HCT116 (cell line): ENCODE measurements around the gene MUC4. TPM values are rescaled to one million over a fixed set of nuclear protein-coding genes. Genes with fewer than 3 reads are reported as not detected.

Experiments used
- ATAC-seq: fragments of 200-7000 bp; cut with Tn5 transposase; 2 replicates; pipeline ENCODE4 v1.9.1; 2020; ENCODE audit warnings: mild to moderate bottlenecking, moderate library complexity
- BruUV-seq: library from RNA; stranded (reverse); fragments of 400-500 nt; replicated peaks from 2 replicates; lab custom pipeline; 2021; lab: Mats Ljungman, UMichigan
- CTCF ChIA-PET: fragments of 300-600 bp; sonication (Branson Sonifier 250); formaldehyde crosslinking; loops from one replicate; lab custom pipeline; 2021; ENCODE audit warnings: antibody characterized with exemption; lab: Charles Lee
- POLR2A ChIA-PET: fragments of 300-600, 350-600 bp; sonication (Branson Sonifier 250); formaldehyde crosslinking; loops from one replicate; lab custom pipeline; 2021; ENCODE audit warnings: antibody characterized with exemption; lab: Charles Lee
- RAD21 ChIA-PET, 2 experiments: fragments of 300-600 bp; sonication (Branson Sonifier 250); formaldehyde crosslinking; loops; one replicate each; lab custom pipeline; 2023; ENCODE audit warnings: low total read pairs in 2 of 2; ENCODE audit not compliant: uncharacterized antibody in 2 of 2, unreplicated experiment in 2 of 2, low non-redundant PET in 1 of 2; lab: Charles Lee
- DNase-seq: peaks from one replicate; pipeline ENCODE4 v3.0.0-alpha.2; 2010; ENCODE audit warnings: low read depth, low spot score
- H2AFZ ChIP-seq: fragments of 200-600 bp; shearing (Covaris generic), sonication (generic); 2 replicates; pipeline ENCODE4 v1.6.1; 2017; ENCODE audit warnings: low read depth, mixed run types, mixed read lengths, antibody characterized with exemption, low read length; ENCODE audit not compliant: poor library complexity, severe bottlenecking
- H3K27ac ChIP-seq: 2 replicates; pipeline ENCODE4 v1.5.1; 2012; ENCODE audit warnings: low read depth, low read length
- H3K27me3 ChIP-seq: fragments of 200-600 bp; sonication (generic); 2 replicates; pipeline ENCODE4 v1.6.1; 2016; ENCODE audit warnings: mixed run types, low read length, mixed read lengths; ENCODE audit not compliant: insufficient read depth
- H3K36me3 ChIP-seq, 2 experiments: fragments of 200-500 bp in 1 of 2; fragments of 200-600 bp in 1 of 2; sonication (Bioruptor generic) in 1 of 2; sonication (generic) in 1 of 2; 2 replicates each; pipeline versions ENCODE4 v1.5.1 to v1.6.1; 2014 to 2016; ENCODE audit warnings: low read length in 2 of 2, inconsistent platforms in 1 of 2, mixed read lengths in 1 of 2, mixed run types in 1 of 2; ENCODE audit not compliant: insufficient read depth in 2 of 2, control insufficient read depth in 1 of 2
- H3K4me1 ChIP-seq, 2 experiments: fragments of 200-600 bp in 1 of 2; sonication (generic) in 1 of 2; 2 replicates each; pipeline versions ENCODE4 v1.5.1 to v1.6.1; 2012 to 2017; ENCODE audit warnings: low read length in 2 of 2, inconsistent platforms in 1 of 2, mild to moderate bottlenecking in 1 of 2, mixed read lengths in 1 of 2, mixed run types in 1 of 2, moderate library complexity in 1 of 2; ENCODE audit not compliant: insufficient read depth in 2 of 2, control insufficient read depth in 1 of 2
- H3K4me2 ChIP-seq: fragments of 200-600 bp; sonication (generic); 2 replicates; pipeline ENCODE4 v1.6.1; 2017; ENCODE audit warnings: mixed run types, low read length, mixed read lengths
- H3K4me3 ChIP-seq, 2 experiments: fragments of 200-600 bp in 1 of 2; sonication (generic) in 1 of 2; replicated peaks in 1 of 2; 2 replicates each; pipeline ENCODE4 v1.5.1; 2011 to 2016; ENCODE audit warnings: low read length in 2 of 2, control low read depth in 1 of 2, low read depth in 1 of 2, mild to moderate bottlenecking in 1 of 2, mixed read lengths in 1 of 2, mixed run types in 1 of 2
- H3K79me2 ChIP-seq: fragments of 200-600 bp; sonication (generic); 2 replicates; pipeline ENCODE4 v1.6.1; 2017; ENCODE audit warnings: mild to moderate bottlenecking, mixed run types, low read length, moderate library complexity, mixed read lengths; ENCODE audit not compliant: insufficient read depth
- H3K9ac ChIP-seq: fragments of 200-600 bp; sonication (generic); 2 replicates; pipeline ENCODE4 v1.6.1; 2016; ENCODE audit warnings: low read length, mixed read lengths
- H3K9me2 ChIP-seq: fragments of 200-600 bp; sonication (generic), shearing (Covaris generic); 2 replicates; pipeline ENCODE4 v1.6.1; 2017; ENCODE audit warnings: mixed run types, mild to moderate bottlenecking, moderate library complexity; ENCODE audit not compliant: insufficient read depth
- H3K9me3 ChIP-seq, 2 experiments: fragments of 200-500 bp in 1 of 2; fragments of 200-600 bp in 1 of 2; sonication (Bioruptor generic) in 1 of 2; sonication (generic) in 1 of 2; 2 replicates each; pipeline ENCODE4 v1.6.1; 2014 to 2017; ENCODE audit warnings: low read length in 2 of 2, mixed read lengths in 2 of 2, inconsistent platforms in 1 of 2, low read depth in 1 of 2, mild to moderate bottlenecking in 1 of 2, mixed run types in 1 of 2, moderate library complexity in 1 of 2; ENCODE audit not compliant: control insufficient read depth in 1 of 2, insufficient read depth in 1 of 2
- H4K20me1 ChIP-seq: fragments of 200-600 bp; sonication (generic), shearing (Covaris generic); 2 replicates; pipeline ENCODE4 v1.6.1; 2017; ENCODE audit warnings: mixed run types, mild to moderate bottlenecking, moderate library complexity; ENCODE audit not compliant: insufficient read depth
- ATF3 ChIP-seq: IDR thresholded peaks from 2 replicates; pipeline ENCODE4 v1.6.1; 2012
- CBX3 ChIP-seq: IDR thresholded peaks from 2 replicates; pipeline ENCODE4 v1.6.1; 2012; ENCODE audit warnings: low read depth
- CEBPB ChIP-seq: IDR thresholded peaks from 2 replicates; pipeline ENCODE4 v1.6.1; 2012; ENCODE audit warnings: low read depth
- EGR1 ChIP-seq: IDR thresholded peaks from 2 replicates; pipeline ENCODE4 v1.6.1; 2012; ENCODE audit warnings: low read depth
- EZH2 ChIP-seq: fragments of 200-600 bp; sonication (generic); IDR thresholded peaks from 2 replicates; pipeline ENCODE4 v1.6.1; 2017; ENCODE audit warnings: antibody characterized with exemption, mixed run types
- EZH2phosphoT487 ChIP-seq: fragments of 200-600 bp; IDR thresholded peaks from 2 replicates; pipeline ENCODE4 v1.6.1; 2018; ENCODE audit warnings: antibody characterized with exemption, borderline replicate concordance
- MAX ChIP-seq: IDR thresholded peaks from 2 replicates; pipeline ENCODE4 v1.6.1; 2012
- POLR2A ChIP-seq: IDR thresholded peaks from 2 replicates; pipeline ENCODE4 v1.7.0; 2011; ENCODE audit warnings: borderline replicate concordance; ENCODE audit not compliant: insufficient read depth, insufficient read length; ENCODE audit errors: extremely low read depth
- POLR2AphosphoS5 ChIP-seq: IDR thresholded peaks from 2 replicates; pipeline ENCODE4 v1.6.1; 2011; ENCODE audit warnings: mild to moderate bottlenecking, low read depth, low read length, moderate library complexity
- REST ChIP-seq: IDR thresholded peaks from 2 replicates; pipeline ENCODE4 v1.6.1; 2012; ENCODE audit warnings: low read depth
- SIN3A ChIP-seq: IDR thresholded peaks from 2 replicates; pipeline ENCODE4 v1.6.1; 2012; ENCODE audit warnings: low read depth
- TCF7L2 ChIP-seq: IDR thresholded peaks from 2 replicates; pipeline ENCODE4 v1.7.0; 2011; ENCODE audit warnings: borderline replicate concordance, inconsistent platforms; ENCODE audit not compliant: insufficient read depth, insufficient read length; ENCODE audit errors: extremely low read depth
- YY1 ChIP-seq: IDR thresholded peaks from 2 replicates; pipeline ENCODE4 v1.6.1; 2011; ENCODE audit warnings: low read length, low read depth, moderate library complexity, mild to moderate bottlenecking; ENCODE audit not compliant: insufficient replicate concordance; ENCODE audit errors: extremely low read depth
- ZFX ChIP-seq: fragments of 450-650 bp; IDR thresholded peaks from 2 replicates; pipeline ENCODE4 v1.6.1; 2017
- ZNF274 ChIP-seq: fragments of 200-500 bp; sonication (Bioruptor generic); IDR thresholded peaks from 2 replicates; pipeline ENCODE4 v1.6.1; 2014; ENCODE audit warnings: mild to moderate bottlenecking, low read depth, low read length, inconsistent platforms
- intact Hi-C: fragments of 100-400 bp; cut with micrococcal nuclease; formaldehyde crosslinking; loops from 2 replicates; pipeline ENCODE4 v1.10.0; 2022
- total RNA-seq: library from RNA; stranded (reverse); gene quantifications from one replicate; pipeline ENCODE4 v1.2.1, GENCODE V29; 2021; ENCODE audit not compliant: unreplicated experiment

MUC4 gene
- total RNA-seq, 1 experiment from 2014 or later = 0.64 TPM

GRCh38 chr3:195731356-195731905, 80.3 kb downstream of the MUC4 start:
- ChIA-PET RAD21 (no interaction called here), CTCF (no interaction called here), POLR2A (no interaction called here)
- Histone ChIP-seq H3K27ac (no peak overlapping the region), H3K4me2 (no peak overlapping the region), H3K4me1 (peaks cover 0 to 4% of the 10 kb centered on the region in 2 experiments; a peak in 1 of 4 replicates), H3K4me3 (no peak overlapping the region), H3K27me3 (no peaks in the 10 kb centered on the region), H3K9me3 (no peaks in the 10 kb centered on the region), H3K9ac (no peak overlapping the region), H2AFZ (no peak overlapping the region), H3K9me2 (no peaks in the 10 kb centered on the region), H3K36me3 (no peaks in the 10 kb centered on the region), H3K79me2 (no peaks in the 10 kb centered on the region), H4K20me1 (no peaks in the 10 kb centered on the region)
- intact Hi-C loops = no loop called here
- no peak for DNase-seq
- no peak for ATAC-seq
- TF ChIP-seq REST = no peak
- TF ChIP-seq ATF3 = no peak
- no peak for TF ChIP-seq CBX3
- TF ChIP-seq CEBPB = no peak
- TF ChIP-seq ZFX = no peak
- no peak for TF ChIP-seq SIN3A
- TF ChIP-seq EZH2 = no peak
- no peak for TF ChIP-seq YY1
- TF ChIP-seq ZNF274 = no peak
- no peak for TF ChIP-seq EGR1
- TF ChIP-seq POLR2AphosphoS5 = no peak
- TF ChIP-seq TCF7L2 = no peak
- no peak for TF ChIP-seq EZH2phosphoT487
- TF ChIP-seq POLR2A = no peak
- TF ChIP-seq MAX = no peak
- no TSS peak for BruUV-seq
